EH (cell line): ENCODE measurements around the gene CSMD2.
"Not testable (repeated sequence)": the region's sequence is repeated elsewhere in the genome, so short reads cannot be mapped to it uniquely, and the experiment has no call there.

ENCODE experiments used
- DNase-seq: peaks from one replicate; pipeline ENCODE4 v3.0.0-alpha.2; 2015; ENCODE audit warnings: low read depth

The CSMD2 gene

DNA sequence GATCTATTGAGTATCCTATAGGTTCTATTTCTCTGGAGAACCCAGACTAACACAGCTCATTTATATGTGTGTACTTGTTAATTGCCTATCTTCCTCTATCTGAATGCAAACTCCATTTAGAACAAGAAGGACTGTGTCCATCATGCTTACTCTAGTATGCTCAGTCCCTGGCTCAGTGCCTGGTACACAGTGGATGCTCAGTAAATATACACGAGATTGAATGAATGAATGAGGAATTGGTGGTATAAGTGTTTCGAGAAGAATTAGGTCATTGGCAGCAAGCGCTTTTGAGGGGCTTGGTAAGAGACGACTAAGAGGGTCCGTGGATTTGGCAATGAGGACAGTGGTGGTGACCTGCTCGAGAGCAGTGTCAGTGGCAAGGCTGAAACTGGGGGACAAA lies 112.5 kb downstream of the CSMD2 start:
- no peak for DNase-seq

DNA sequence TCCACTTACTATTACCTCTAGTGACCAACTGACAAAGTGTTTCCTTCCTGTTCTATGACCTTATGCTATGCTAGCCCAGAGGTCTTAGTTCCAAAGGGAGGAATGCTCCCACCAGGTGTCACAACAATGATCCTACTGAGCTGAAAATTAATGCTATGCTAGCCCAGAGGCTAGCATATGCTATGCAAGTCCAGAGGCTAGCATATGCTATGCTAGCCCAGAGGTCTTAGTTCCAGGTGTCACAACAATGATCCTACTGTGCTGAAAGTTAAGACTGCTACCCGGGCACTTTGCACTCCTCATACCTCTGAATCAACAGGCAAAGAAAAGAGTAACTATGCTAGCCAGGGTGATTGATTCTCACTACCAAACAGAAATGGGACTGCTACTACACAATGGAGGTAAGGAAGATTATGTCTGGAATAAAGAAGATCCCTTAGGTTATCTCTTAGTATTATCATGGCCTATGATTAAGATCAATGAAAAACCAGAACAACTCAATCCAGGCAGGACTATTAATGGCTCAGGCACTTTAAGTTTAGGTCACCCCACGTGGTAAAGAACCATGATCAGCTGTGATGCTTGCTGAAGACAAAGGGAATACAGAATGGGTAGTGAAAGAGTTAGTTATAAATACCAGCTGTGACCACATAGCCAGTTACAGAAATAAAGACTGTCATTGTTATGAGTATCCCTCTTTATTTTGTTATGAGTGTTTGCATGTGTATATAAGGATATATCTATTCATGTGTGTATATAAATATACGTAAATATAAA lies 114.1 kb downstream of the CSMD2 start:
- no peak for DNase-seq

DNA sequence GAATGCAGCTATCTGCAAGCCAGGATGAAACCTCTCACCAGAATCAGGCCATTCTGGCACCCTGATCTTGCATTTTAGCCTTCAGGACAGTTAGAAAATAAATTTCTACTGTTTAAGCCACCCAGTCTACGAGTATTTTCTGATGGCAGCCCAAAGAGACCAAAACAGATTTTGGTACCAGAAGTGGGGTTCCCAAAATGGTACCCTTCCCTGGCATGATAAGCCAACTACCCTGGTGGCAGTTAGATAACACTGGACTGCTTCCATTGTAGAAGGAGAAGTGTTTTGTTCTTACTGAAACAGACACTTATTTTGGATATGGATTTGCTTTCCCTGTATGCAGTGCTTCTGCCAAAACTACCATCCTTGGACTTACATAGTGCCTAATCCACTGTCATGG lies 115.0 kb downstream of the CSMD2 start:
- no peak for DNase-seq

DNA sequence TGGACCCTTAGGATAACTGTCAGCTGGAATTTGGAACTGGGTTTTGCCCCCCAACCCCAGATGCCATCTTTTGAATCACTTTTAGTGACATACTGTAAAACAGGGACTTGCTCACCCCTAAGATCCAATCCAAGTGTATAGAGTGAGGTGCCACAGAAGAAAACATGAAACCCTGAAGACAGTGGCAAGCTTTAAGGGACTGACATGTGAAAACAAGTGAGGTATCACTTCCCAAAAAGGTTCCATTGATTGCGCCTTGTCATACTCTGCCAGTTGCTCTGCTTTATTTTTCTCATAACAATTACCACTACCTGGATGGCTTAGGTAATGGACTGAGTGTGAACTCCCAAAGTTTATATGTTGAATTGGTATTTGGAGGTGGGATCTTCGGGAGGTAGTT lies 115.6 kb downstream of the CSMD2 start:
- DNase-seq: no peak

DNA sequence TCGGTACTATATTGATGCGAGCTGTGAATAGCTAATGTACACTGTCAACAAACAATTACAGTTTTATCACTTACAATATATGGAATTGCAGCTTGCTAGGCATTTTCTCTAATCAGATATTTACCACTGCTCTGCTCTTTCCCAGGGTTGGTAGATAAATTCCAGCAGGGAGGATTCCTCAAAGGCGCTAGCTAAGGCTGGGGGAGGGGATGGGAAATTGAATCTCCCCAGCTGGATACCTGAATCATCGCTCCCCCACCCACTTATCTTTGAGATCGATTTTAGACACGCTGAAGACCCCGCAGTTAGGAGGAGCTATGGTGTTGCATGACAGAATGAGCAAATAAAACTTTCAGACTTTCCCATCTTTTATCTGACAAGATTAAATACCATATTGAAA lies 127.2 kb downstream of the CSMD2 start:
- DNase-seq: no peak

GRCh38 chr1:34037109-34037508 lies 127.9 kb downstream of the CSMD2 start:
- no peak for DNase-seq

DNA sequence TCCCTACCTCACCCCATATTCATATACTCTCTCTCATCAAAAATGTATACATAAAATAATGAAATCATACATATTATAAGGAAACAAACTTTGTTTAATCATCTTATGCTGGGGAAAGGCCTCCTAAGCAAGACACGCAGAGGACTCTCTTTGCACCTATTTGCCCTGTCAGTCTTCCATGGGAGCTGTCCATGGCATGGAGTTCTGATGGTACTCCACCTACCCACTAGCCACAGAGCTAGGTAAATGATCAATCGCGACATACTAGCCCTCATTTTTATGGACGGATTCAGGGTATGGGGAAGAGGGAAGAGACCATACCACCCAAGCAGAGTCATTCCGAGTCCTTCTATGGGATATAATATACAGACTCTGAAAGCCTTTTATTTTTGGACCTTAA lies 131.0 kb downstream of the CSMD2 start:
- DNase-seq: no peak

DNA sequence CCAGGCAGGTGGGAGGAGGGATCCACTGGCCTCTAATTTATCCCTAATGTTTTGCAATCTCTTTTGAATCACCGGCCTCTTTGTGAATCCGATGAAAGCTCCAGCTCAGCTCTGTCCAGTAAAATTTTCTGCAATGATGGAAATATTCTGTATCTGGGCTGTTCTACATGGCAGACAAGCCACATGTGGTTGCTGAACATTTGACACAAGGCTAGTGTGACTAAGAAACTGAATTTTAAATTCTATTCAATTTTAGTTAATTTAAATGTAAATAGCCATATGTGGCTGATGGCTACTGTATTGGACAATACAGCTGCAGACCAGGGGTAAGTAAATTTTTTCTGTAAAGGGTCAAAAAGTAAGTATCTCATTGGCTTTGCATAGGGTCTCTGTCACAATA lies 135.1 kb downstream of the CSMD2 start:
- DNase-seq: no peak

- no peak for DNase-seq
Observed at GRCh38 chr1:34029515-34029914, 135.5 kb downstream of the CSMD2 start.

GRCh38 chr1:34028381-34029055 lies 136.5 kb downstream of the CSMD2 start:
- no peak for DNase-seq

- no peak for DNase-seq
Observed at GRCh38 chr1:34025675-34026074, 139.4 kb downstream of the CSMD2 start.

DNA sequence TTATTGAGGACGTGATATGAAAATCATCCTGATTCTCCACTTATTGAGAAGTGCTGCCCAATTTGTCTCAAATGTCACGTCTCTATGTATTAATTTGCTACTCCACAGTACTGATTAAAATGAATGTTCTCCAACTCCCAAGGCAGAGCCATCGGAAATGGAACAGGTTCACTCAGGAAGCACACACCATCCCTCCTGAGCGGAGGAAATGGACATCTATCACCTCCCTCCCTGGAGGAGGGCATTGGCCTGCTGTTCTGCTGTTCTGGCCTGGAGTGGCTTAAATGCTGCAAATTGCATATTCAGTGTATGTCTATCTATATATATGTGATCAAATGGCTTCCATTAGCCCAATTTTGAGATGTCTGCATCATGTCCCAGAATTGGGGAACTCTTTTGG lies 140.5 kb downstream of the CSMD2 start:
- no peak for DNase-seq

DNA sequence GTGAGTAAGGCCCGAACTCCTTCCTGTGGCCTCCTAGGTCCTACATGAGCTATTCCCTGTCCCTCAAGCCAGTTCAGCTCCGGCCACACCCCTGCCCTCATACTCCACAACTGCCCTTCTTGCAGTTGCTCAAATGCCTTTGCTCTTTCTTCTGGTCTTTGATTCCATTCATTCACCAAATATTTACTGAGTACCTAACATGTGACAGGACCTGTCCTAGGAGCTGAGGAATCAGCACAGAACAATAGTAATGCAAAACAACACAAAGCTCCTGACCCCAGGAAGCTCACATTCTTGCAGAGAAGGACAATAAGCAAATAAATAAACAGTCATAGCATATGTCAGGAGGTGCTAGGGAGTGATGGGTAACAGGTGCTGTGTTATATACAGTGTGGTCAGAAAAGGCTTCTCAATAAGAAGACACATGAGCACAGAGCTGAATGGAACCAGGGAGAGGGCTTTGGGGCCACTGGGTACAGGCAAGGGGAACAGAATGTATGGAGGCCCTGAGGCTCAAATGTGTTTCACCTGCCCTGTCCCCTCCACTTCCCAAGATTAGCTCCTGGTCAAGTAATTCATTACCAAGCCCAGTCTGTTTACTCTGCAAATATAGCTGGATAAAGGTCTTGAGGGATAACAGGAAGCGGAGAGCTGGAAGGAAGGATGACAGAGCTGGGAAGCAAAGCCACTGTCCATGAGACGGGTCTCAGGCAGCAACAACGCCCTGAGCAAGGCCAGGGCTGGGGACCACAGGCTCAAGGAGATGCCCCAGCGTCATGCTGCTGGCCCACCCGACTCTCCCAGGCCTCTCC lies 145.1 kb downstream of the CSMD2 start:
- no peak for DNase-seq

- DNase-seq: no peak
Observed at GRCh38 chr1:34018285-34018684, 146.7 kb downstream of the CSMD2 start.

DNA sequence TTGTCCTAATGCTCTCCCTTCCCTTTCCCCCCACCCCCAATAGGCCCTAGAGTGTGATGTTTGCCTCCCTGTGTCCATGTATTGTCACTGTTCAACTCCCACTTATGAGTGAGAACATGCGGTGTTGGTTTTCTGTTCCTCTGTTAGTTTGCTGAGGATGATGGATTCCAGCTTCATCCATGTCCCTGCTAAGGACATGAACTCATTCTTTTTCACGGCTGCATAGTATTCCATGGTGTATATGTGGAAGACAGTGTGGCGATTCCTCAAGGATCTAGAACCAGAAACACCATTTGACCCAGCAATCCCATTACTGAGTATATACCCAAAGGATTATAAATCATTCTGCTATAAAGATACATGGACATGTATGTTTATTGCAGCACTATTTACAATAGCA lies 148.7 kb downstream of the CSMD2 start:
- not testable (repeated sequence) for DNase-seq

- peak; percentile 32 for DNase-seq
Observed at GRCh38 chr1:34013958-34014737, 150.9 kb downstream of the CSMD2 start.

- no peak for DNase-seq
Observed at GRCh38 chr1:34013136-34013535, 151.9 kb downstream of the CSMD2 start.

GRCh38 chr1:34009340-34009985 lies 155.6 kb downstream of the CSMD2 start:
- peak; percentile 35 for DNase-seq

DNA sequence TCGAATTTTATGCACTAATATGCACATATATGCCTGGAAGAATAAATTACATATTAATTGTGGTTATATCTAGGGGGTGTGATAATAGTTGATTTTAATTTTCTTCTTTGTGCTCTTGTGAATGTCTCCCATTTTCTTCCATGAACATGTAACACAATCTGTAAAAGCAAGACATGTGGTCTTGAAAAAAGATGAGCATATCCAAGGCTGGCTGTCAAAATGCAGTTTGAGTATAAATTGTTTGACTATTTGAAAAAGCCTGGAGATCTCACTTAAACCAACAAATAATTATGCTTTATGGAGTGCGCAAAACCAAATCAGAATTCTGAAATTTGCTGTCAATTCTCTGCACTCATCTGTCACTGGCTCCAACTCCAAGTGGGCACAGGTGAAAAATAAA lies 157.3 kb downstream of the CSMD2 start:
- DNase-seq: no peak

DNA sequence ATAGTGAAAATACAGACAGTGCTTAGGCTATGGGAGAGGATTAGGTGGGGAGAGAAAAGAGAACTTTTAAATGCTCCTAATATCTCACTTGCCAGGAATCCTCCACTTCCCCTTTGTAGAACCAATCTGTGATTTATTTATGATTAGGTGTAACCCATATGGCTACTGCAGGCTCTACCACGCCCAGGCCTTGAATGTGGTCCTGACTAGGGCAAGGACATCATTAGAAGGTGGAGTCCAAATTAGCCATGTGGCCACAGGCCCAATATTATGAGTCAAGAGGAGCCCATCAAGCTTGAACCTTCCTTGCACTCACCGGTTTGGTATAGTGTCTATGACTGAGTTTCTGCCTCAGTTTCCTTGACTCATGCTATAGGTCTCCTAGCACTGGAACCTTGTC lies 159.7 kb downstream of the CSMD2 start:
- DNase-seq: no peak

GRCh38 chr1:34002810-34003209 lies 162.2 kb downstream of the CSMD2 start:
- DNase-seq: no peak
